ENCODE results near the gene FCRL6. TPM values are rescaled to one million over a fixed set of nuclear protein-coding genes. Genes with fewer than 3 reads are reported as not detected.

The FCRL6 gene
- total and polyA plus RNA-seq, 2 donors (not counting 3 experiments of a cell fraction or from before 2014, with no cell fraction given): 0.06 TPM; not detected in 1

- Histone ChIP-seq H2AFZ (ENCODE audit: low read depth, low read length) (no peak overlapping the region), H3K4me3 (replicated peaks in 1 of 3; ENCODE audit: insufficient read depth in 1 of 3, low read depth in 1 of 3, low read length in 3 of 3) (no peak overlapping the region), H3K9me1 (replicated peaks; ENCODE audit: control insufficient read depth, extremely low read depth, insufficient read depth, low read length) (no peaks in the 10 kb centered on the region), H3K27me3 (ENCODE audit: control insufficient read depth in 2 of 2, insufficient read depth in 2 of 2, low read length in 2 of 2) (no peaks in the 10 kb centered on the region), H4K20me1 (replicated peaks; ENCODE audit: control insufficient read depth, extremely low read depth, insufficient read depth, low read length) (no peaks in the 10 kb centered on the region), H3K79me2 (ENCODE audit: control insufficient read depth, insufficient read depth, low read length) (no peaks in the 10 kb centered on the region), H3K36me3 (ENCODE audit: control insufficient read depth in 2 of 2, extremely low read depth in 1 of 2, insufficient read depth in 2 of 2, low read length in 2 of 2) (no peaks in the 10 kb centered on the region), H3K27ac (ENCODE audit: insufficient read depth, low read depth, low read length) (no peak overlapping the region), H3K9ac (replicated peaks; ENCODE audit: extremely low read depth, insufficient read depth, low read length) (no peak overlapping the region), H3K9me3 (replicated peaks; ENCODE audit: control insufficient read depth, insufficient read depth, low read length) (no peaks in the 10 kb centered on the region), H3K4me2 (ENCODE audit: insufficient read depth, low read length) (no peak overlapping the region), H3K4me1 (ENCODE audit: control insufficient read depth, extremely low read depth, insufficient read depth, low read length) (peaks cover 6% of the 10 kb centered on the region)
- intact Hi-C loops (cut with micrococcal nuclease): no loop called here
- no TSS peak for BruUV-seq (replicated peaks)
- DNase-seq (ENCODE audit: low read depth, low spot score) (no peak), FAIRE-seq (no peak)
- TF ChIP-seq POLR2AphosphoS5 (IDR thresholded peaks at IDR 0.05; ENCODE audit: insufficient read depth, low read depth, low read length): no peak
- TF ChIP-seq MYC (IDR thresholded peaks at IDR 0.05; ENCODE audit: low read depth, low read length): no peak
- no peak for TF ChIP-seq GATA2 (IDR thresholded peaks at IDR 0.05; ENCODE audit: insufficient read depth, insufficient read length, low read depth, low read length)
- TF ChIP-seq MAX (IDR thresholded peaks at IDR 0.05; ENCODE audit: insufficient read depth, insufficient read length): no peak
- no peak for TF ChIP-seq POLR2A (IDR thresholded peaks at IDR 0.05; ENCODE audit: low read depth, low read length)
- no peak for TF ChIP-seq JUN (IDR thresholded peaks at IDR 0.05; ENCODE audit: borderline replicate concordance, insufficient read depth, insufficient read length, low read depth)
- TF ChIP-seq FOS (IDR thresholded peaks at IDR 0.05; ENCODE audit: borderline replicate concordance, insufficient read depth, low read length): no peak
- TF ChIP-seq EZH2 (IDR thresholded peaks at IDR 0.05; ENCODE audit: borderline replicate concordance, low read depth, low read length, severe bottlenecking): no peak
- no peak for TF ChIP-seq CTCF (IDR thresholded peaks at IDR 0.05; ENCODE audit: extremely low read depth in 1 of 2, insufficient read depth in 1 of 2, low read depth in 1 of 2, low read length in 2 of 2)
- dilution Hi-C loops (cut with MboI; ENCODE audit: extremely low pct_ligation_motif_present, low sequenced_read_pairs): no loop called here
- CTCF ChIA-PET: interaction anchor here (1.6 to 1.7 kb wide), 3 partner anchors 21 to 542 kb away, joined by 3 to 4 read pairs (median 3); no protein-coding TSS in a partner anchor
- POLR2A ChIA-PET: no interaction called here
These were observed 45.8 kb upstream of the FCRL6 start for GRCh38 chr1:159756397-159756796.
